Endodermal cell (in vitro differentiated cells): Measurements from ENCODE around the gene CHL1. TPM values are rescaled to one million over a fixed set of nuclear protein-coding genes. Genes with fewer than 3 reads are reported as not detected.
A peak's percentile ranks its signal among the peaks of the same experiment; 100 is the strongest.

Experiments
- DNase-seq: peaks from one replicate; pipeline ENCODE4 v3.0.0-alpha.2; 2017
- H3K27ac ChIP-seq: 2 replicates; pipeline ENCODE4 v1.5.1; 2013; ENCODE audit warnings: mild to moderate bottlenecking, low read depth, low read length, moderate library complexity
- H3K27me3 ChIP-seq: 2 replicates; pipeline ENCODE4 v1.6.1; 2013; ENCODE audit warnings: mild to moderate bottlenecking, low read length, moderate library complexity; ENCODE audit not compliant: insufficient read depth, control insufficient read depth, poor library complexity, severe bottlenecking
- H3K36me3 ChIP-seq: 2 replicates; pipeline ENCODE4 v1.7.0; 2013; ENCODE audit warnings: mild to moderate bottlenecking, low read length, moderate library complexity; ENCODE audit not compliant: control insufficient read depth, insufficient read depth
- H3K4me1 ChIP-seq: one replicate; pipeline ENCODE4 v1.7.0; 2013; ENCODE audit warnings: low read length; ENCODE audit not compliant: control insufficient read depth, insufficient read depth
- H3K4me3 ChIP-seq: 2 replicates; pipeline ENCODE4 v1.5.1; 2013; ENCODE audit warnings: mild to moderate bottlenecking, low read length, moderate library complexity
- H3K9ac ChIP-seq: 2 replicates; pipeline ENCODE4 v1.6.1; 2013; ENCODE audit warnings: mild to moderate bottlenecking, low read length, moderate library complexity; ENCODE audit not compliant: poor library complexity, severe bottlenecking; ENCODE audit errors: extremely low read depth
- H3K9me3 ChIP-seq: 2 replicates; pipeline ENCODE4 v1.6.1; 2013; ENCODE audit warnings: mild to moderate bottlenecking, low read length, moderate library complexity; ENCODE audit not compliant: control insufficient read depth
- H3K27ac Mint-ChIP-seq: 2 replicates; pipeline ENCODE4 v1.8.0; 2020; ENCODE audit warnings: mixed read lengths
- H3K27me3 Mint-ChIP-seq: 2 replicates; pipeline ENCODE4 v1.8.0; 2021; ENCODE audit warnings: mild to moderate bottlenecking, mixed read lengths; ENCODE audit not compliant: insufficient read depth
- H3K36me3 Mint-ChIP-seq: 2 replicates; pipeline ENCODE4 v1.8.0; 2020; ENCODE audit warnings: low read depth, mixed read lengths
- H3K4me1 Mint-ChIP-seq: 2 replicates; pipeline ENCODE4 v1.8.0; 2020; ENCODE audit warnings: mixed read lengths
- H3K4me3 Mint-ChIP-seq: 2 replicates; pipeline ENCODE4 v1.8.0; 2020; ENCODE audit warnings: mild to moderate bottlenecking, moderate library complexity, mixed read lengths
- H3K9me3 Mint-ChIP-seq: 2 replicates; pipeline ENCODE4 v1.8.0; 2020; ENCODE audit warnings: mild to moderate bottlenecking, mixed read lengths
- CTCF ChIP-seq: fragments of 200-600 bp; sonication (generic); conservative IDR thresholded peaks from 2 replicates; pipeline ENCODE4 v1.5.0; 2021; ENCODE audit warnings: antibody characterized with exemption, mild to moderate bottlenecking
- WGBS, 2 experiments: methylation state at CpG; one replicate each; pipeline versions ENCODE4 v1.1.5 to v1.1.7; 2013; ENCODE audit warnings: missing lambda C conversion rate in 2 of 2, mixed read lengths in 1 of 2; ENCODE audit not compliant: insufficient coverage in 1 of 2, insufficient read length in 1 of 2; 5-methylcytosine and 5-hydroxymethylcytosine counted together
- total RNA-seq, 2 donors: library from RNA; stranded (reverse); fragmentation: NEBNext Ultra II Directional in 1 of 2; extraction: Animal tissue kit (Norgen Biotek cat#: 25700) in 1 of 2; gene quantifications; 2 replicates in 1 of 2; 3 replicates in 1 of 2; pipeline ENCODE4 v1.2.1, GENCODE V29; 2021

The CHL1 gene
- total RNA-seq, 2 donors from 2014 or later, result 2.2 to 2.8 TPM

GRCh38 chr3:204102-204501 is 7.5 kb downstream of the CHL1 start:
- no peak for TF ChIP-seq CTCF
- H3K4me1 ChIP-seq, result no peaks in the 10 kb centered on the region
- no peaks in the 10 kb centered on the region for H3K36me3 ChIP-seq
- no peak overlapping the region for H3K4me3 ChIP-seq
- 41 to 60% methylated on average over 1 to 2 of the region's 2 CpGs for WGBS, 2 experiments
- H3K9me3 Mint-ChIP-seq, result no peaks in the 10 kb centered on the region
- H3K27me3 ChIP-seq, result no peaks in the 10 kb centered on the region
- no peak overlapping the region for H3K27ac Mint-ChIP-seq
- DNase-seq, result no peak
- no peaks in the 10 kb centered on the region for H3K4me1 Mint-ChIP-seq
- no peak overlapping the region for H3K27ac ChIP-seq
- H3K9me3 ChIP-seq, result peaks cover 85% of the 10 kb centered on the region
- no peak overlapping the region for H3K4me3 Mint-ChIP-seq
- no peaks in the 10 kb centered on the region for H3K36me3 Mint-ChIP-seq
- peaks cover 55% of the 10 kb centered on the region for H3K27me3 Mint-ChIP-seq
- no peak overlapping the region for H3K9ac ChIP-seq

- H3K9ac ChIP-seq, result no peak overlapping the region
- H3K4me3 ChIP-seq, result no peak overlapping the region
- H3K36me3 Mint-ChIP-seq, result no peaks in the 10 kb centered on the region
- peak; percentile 54 for TF ChIP-seq CTCF
- peaks cover 90% of the 10 kb centered on the region for H3K9me3 ChIP-seq
- no peak overlapping the region for H3K27ac Mint-ChIP-seq
- no peak overlapping the region for H3K4me3 Mint-ChIP-seq
- H3K27me3 ChIP-seq, result no peaks in the 10 kb centered on the region
- no peak for DNase-seq
- H3K27me3 Mint-ChIP-seq, result peaks cover 35% of the 10 kb centered on the region
- no peaks in the 10 kb centered on the region for H3K4me1 Mint-ChIP-seq
- no peaks in the 10 kb centered on the region for H3K4me1 ChIP-seq
- H3K9me3 Mint-ChIP-seq, result no peaks in the 10 kb centered on the region
- no peak overlapping the region for H3K27ac ChIP-seq
- no peaks in the 10 kb centered on the region for H3K36me3 ChIP-seq
These were observed 11.4 kb downstream of the CHL1 start for GRCh38 chr3:207973-208372.

GRCh38 chr3:210669-211068 is 14.1 kb downstream of the CHL1 start:
- Histone ChIP-seq H3K9me3 (peaks cover 87% of the 10 kb centered on the region), H3K9ac (no peak overlapping the region), H3K4me3 (no peak overlapping the region), H3K27ac (no peak overlapping the region), H3K4me1 (no peaks in the 10 kb centered on the region), H3K36me3 (no peaks in the 10 kb centered on the region), H3K27me3 (no peaks in the 10 kb centered on the region)
- no peak for DNase-seq
- no peak for TF ChIP-seq CTCF
- 81% methylated on average over 3 of the region's 4 CpGs; no CpG with 5 or more reads in 1 of the 2 experiments for WGBS, 2 experiments
- Mint-ChIP-seq H3K4me3 (no peak overlapping the region), H3K36me3 (no peaks in the 10 kb centered on the region), H3K9me3 (no peaks in the 10 kb centered on the region), H3K4me1 (no peaks in the 10 kb centered on the region), H3K27ac (no peak overlapping the region), H3K27me3 (peaks cover 21% of the 10 kb centered on the region)
